Natural killer cell (primary cell): Measurements from ENCODE around the gene UGT2B10. TPM values are rescaled to one million over a fixed set of nuclear protein-coding genes. Genes with fewer than 3 reads are reported as not detected.

Source experiments
- ATAC-seq, 3 donors: fragments of 150-1000 bp in 2 of 3; fragments of 200-7000 bp in 1 of 3; cut with Tn5 transposase; 1 replicate in 1 of 3; 2 replicates in 2 of 3; pipeline ENCODE4 v1.10.0; 2021; ENCODE audit warnings: mild to moderate bottlenecking in 2 of 3, moderate library complexity in 2 of 3
- DNase-seq, 2 donors: peaks; one replicate each; pipeline versions ENCODE4 v3.0.0 to v3.0.0-alpha.2; 2013 to 2021; ENCODE audit warnings: mixed read lengths in 1 of 2
- H3K27ac ChIP-seq: one replicate; pipeline ENCODE4 v1.5.1; 2013; ENCODE audit warnings: mild to moderate bottlenecking, low read length
- H3K27me3 ChIP-seq: one replicate; pipeline ENCODE4 v1.6.1; 2013; ENCODE audit warnings: low read length; ENCODE audit not compliant: control insufficient read depth, insufficient read depth
- H3K36me3 ChIP-seq: one replicate; pipeline ENCODE4 v1.6.1; 2013; ENCODE audit warnings: low read length; ENCODE audit not compliant: control insufficient read depth, insufficient read depth
- H3K4me1 ChIP-seq: one replicate; pipeline ENCODE4 v1.6.1; 2013; ENCODE audit warnings: low read length; ENCODE audit not compliant: control insufficient read depth, insufficient read depth
- H3K4me3 ChIP-seq: one replicate; pipeline ENCODE4 v1.5.1; 2013; ENCODE audit warnings: low read length
- H3K9me3 ChIP-seq: one replicate; pipeline ENCODE4 v1.6.1; 2013; ENCODE audit warnings: low read length; ENCODE audit not compliant: control insufficient read depth, insufficient read depth
- H3K27ac Mint-ChIP-seq, 2 donors: one replicate each; pipeline ENCODE4 v1.8.0; 2022; ENCODE audit warnings: mild to moderate bottlenecking in 2 of 2, mixed read lengths in 2 of 2, moderate library complexity in 1 of 2
- H3K27me3 Mint-ChIP-seq, 2 donors: one replicate each; pipeline ENCODE4 v1.8.0; 2022; ENCODE audit warnings: low read depth in 2 of 2, mixed read lengths in 2 of 2
- H3K36me3 Mint-ChIP-seq: one replicate; pipeline ENCODE4 v1.8.0; 2022; ENCODE audit warnings: mixed read lengths
- H3K4me1 Mint-ChIP-seq, 2 donors: one replicate each; pipeline ENCODE4 v1.8.0; 2022; ENCODE audit warnings: mixed read lengths in 2 of 2
- H3K4me3 Mint-ChIP-seq: one replicate; pipeline ENCODE4 v1.8.0; 2022; ENCODE audit warnings: mild to moderate bottlenecking, moderate library complexity, mixed read lengths
- H3K9me3 Mint-ChIP-seq, 2 donors: one replicate each; pipeline ENCODE4 v1.8.0; 2022; ENCODE audit warnings: mixed read lengths in 2 of 2
- WGBS: methylation state at CpG from one replicate; pipeline ENCODE4 v1.1.7; 2013; ENCODE audit warnings: missing lambda C conversion rate; ENCODE audit not compliant: insufficient coverage; 5-methylcytosine and 5-hydroxymethylcytosine counted together
- intact Hi-C: fragments of 100-400 bp; cut with micrococcal nuclease; formaldehyde crosslinking; loops from one replicate; pipeline ENCODE4 v1.14.2; 2022
- total RNA-seq, 4 donors: library from RNA; stranded (reverse); fragments of 120-200 nt in 1 of 4; gene quantifications; one replicate each; pipeline versions ENCODE4 v1.2.3 to v1.2.4, GENCODE V29; 2013 to 2022
- TF ChIP-seq, protein P1 (sequence below): fragments of 200-600 bp; IDR thresholded peaks from one replicate; pipeline ENCODE4 v1.8.0; 2022; ENCODE audit warnings: antibody characterized with exemption

The UGT2B10 gene
- total RNA-seq, 3 donors from 2014 or later (not counting 1 experiment from before 2014, with no cell fraction given): not detected

DNA sequence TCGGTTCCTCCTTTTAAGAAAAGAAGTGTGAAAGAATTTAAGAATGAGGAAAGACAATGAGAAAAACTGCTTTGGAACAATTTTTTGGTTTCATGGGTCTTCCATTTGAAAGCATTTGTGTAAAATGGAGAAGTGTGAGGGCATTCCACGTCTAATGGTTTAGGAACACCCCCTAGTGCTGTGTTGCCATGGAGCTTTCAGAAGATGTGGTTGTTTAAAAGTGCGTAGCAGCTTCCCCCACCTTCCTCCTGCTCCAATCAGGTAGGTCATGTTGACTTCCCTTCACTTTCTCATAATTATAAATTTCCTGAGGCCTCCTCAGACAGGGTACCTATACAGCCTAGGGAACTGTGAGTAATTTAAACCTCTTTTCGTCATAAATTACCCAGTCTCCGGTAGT is 50.0 kb downstream of the UGT2B10 start:
- Mint-ChIP-seq H3K27ac (no peak overlapping the region), H3K9me3 (peaks cover 6 to 10% of the 10 kb centered on the region in 2 donors), H3K4me3 (no peak overlapping the region), H3K36me3 (no peaks in the 10 kb centered on the region), H3K27me3 (no peaks in the 10 kb centered on the region), H3K4me1 (no peaks in the 10 kb centered on the region)
- Histone ChIP-seq H3K9me3 (no peaks in the 10 kb centered on the region), H3K27ac (no peak overlapping the region), H3K27me3 (no peaks in the 10 kb centered on the region), H3K4me3 (no peak overlapping the region), H3K4me1 (no peaks in the 10 kb centered on the region), H3K36me3 (no peaks in the 10 kb centered on the region)
- no peak for DNase-seq
- ATAC-seq: no peak
- intact Hi-C loops: no loop called here
- WGBS: 36% methylated on average over 3 of the region's 5 CpGs
- TF ChIP-seq, protein P1, sequence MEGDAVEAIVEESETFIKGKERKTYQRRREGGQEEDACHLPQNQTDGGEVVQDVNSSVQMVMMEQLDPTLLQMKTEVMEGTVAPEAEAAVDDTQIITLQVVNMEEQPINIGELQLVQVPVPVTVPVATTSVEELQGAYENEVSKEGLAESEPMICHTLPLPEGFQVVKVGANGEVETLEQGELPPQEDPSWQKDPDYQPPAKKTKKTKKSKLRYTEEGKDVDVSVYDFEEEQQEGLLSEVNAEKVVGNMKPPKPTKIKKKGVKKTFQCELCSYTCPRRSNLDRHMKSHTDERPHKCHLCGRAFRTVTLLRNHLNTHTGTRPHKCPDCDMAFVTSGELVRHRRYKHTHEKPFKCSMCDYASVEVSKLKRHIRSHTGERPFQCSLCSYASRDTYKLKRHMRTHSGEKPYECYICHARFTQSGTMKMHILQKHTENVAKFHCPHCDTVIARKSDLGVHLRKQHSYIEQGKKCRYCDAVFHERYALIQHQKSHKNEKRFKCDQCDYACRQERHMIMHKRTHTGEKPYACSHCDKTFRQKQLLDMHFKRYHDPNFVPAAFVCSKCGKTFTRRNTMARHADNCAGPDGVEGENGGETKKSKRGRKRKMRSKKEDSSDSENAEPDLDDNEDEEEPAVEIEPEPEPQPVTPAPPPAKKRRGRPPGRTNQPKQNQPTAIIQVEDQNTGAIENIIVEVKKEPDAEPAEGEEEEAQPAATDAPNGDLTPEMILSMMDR: no peak

DNA sequence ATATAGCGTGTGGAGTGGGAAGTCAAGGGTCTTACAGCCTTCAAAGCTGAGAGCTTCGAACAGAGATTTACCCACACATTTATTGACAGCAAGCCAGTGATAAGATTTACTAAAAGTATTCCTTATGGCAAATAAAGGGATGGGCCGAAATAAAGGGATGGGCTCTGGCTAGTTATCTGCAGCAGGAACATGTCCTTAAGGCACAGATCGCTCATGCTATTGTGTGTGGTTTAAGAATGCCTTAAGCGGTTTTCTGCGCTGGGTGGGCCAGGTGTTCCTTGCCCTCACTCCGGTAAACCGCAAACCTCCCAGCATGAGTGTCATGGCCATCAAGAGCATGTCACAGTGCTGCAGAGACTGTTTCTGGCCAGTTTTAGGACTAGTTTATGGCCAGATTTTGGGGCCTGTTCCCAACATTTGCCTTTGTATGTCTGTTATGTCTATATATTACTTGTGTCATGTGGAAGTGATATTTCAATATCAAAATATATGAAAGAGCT is 53.5 kb downstream of the UGT2B10 start:
- H3K9me3 Mint-ChIP-seq: peaks cover 6 to 7% of the 10 kb centered on the region in 2 donors
- WGBS: 95% methylated on average over 6 of the region's 8 CpGs
- TF ChIP-seq, protein P1: no peak
- H3K4me3 ChIP-seq: no peak overlapping the region
- intact Hi-C loops: no loop called here
- no peak overlapping the region for H3K27ac Mint-ChIP-seq
- ATAC-seq (no peak), DNase-seq (no peak)
- H3K27me3 Mint-ChIP-seq: no peaks in the 10 kb centered on the region
- H3K36me3 ChIP-seq: no peaks in the 10 kb centered on the region
- no peaks in the 10 kb centered on the region for H3K36me3 Mint-ChIP-seq
- H3K4me1 Mint-ChIP-seq: no peaks in the 10 kb centered on the region
- H3K4me1 ChIP-seq: no peaks in the 10 kb centered on the region
- H3K27ac ChIP-seq: no peak overlapping the region
- no peaks in the 10 kb centered on the region for H3K9me3 ChIP-seq
- H3K4me3 Mint-ChIP-seq: no peak overlapping the region
- H3K27me3 ChIP-seq: no peaks in the 10 kb centered on the region

DNA sequence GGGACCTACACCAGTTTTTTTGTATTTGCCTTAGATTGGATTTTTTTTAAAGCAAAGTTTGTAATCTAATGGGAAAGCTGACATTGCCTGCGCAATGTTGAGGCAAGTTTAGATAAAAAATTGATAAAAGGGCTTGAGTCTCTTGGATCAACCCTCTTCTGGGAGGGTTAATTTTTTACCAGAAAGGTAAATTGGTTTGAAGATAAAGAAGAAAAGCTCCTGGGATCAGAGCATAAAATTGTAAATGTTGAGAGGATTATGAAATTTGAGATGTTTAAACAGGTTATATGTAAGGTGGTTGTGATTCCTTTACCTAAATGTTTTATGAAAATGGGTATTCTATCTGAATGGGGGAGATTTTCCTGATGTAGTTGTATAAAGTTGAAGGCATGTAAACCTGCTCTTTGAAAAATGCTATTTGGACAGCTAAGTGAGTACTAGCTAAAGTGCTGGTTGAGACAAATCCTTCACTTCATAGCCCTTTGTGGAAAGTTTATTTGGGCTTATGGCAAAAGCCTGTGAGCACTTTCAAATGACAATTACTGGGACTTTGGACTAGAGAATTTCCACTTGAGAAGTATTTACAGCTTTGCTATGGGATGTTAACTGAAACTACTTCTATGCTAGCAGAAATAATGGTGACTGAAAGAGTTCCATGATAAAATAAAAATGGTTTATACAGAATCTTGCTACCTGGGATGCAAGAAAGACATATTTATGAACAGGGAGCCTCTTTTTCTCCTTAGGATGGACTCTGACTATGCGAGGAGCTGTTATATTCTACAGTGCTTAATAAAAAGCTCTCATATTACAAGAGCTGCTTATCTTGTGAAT is 56.2 kb downstream of the UGT2B10 start:
- H3K27ac Mint-ChIP-seq: no peak overlapping the region
- H3K27me3 Mint-ChIP-seq: no peaks in the 10 kb centered on the region
- Histone ChIP-seq H3K36me3 (no peaks in the 10 kb centered on the region), H3K4me3 (no peak overlapping the region), H3K9me3 (no peaks in the 10 kb centered on the region), H3K4me1 (no peaks in the 10 kb centered on the region), H3K27ac (no peak overlapping the region), H3K27me3 (no peaks in the 10 kb centered on the region)
- H3K4me1 Mint-ChIP-seq: no peaks in the 10 kb centered on the region
- peaks cover 2 to 3% of the 10 kb centered on the region in 2 donors for H3K9me3 Mint-ChIP-seq
- 81% methylated on average over 1 of the region's 2 CpGs for WGBS
- ATAC-seq (no peak), DNase-seq (no peak)
- H3K4me3 Mint-ChIP-seq: no peak overlapping the region
- TF ChIP-seq, protein P1: no peak
- no peaks in the 10 kb centered on the region for H3K36me3 Mint-ChIP-seq
- intact Hi-C loops: no loop called here
